22Rv1 (cell line): ENCODE results near the gene MSI2.

Experiments
- ZFX ChIP-seq: fragments of 450-650 bp; IDR thresholded peaks from 2 replicates; pipeline ENCODE4 v1.6.1; 2017; ENCODE audit warnings: antibody characterized with exemption, borderline replicate concordance
- TF ChIP-seq, protein P1 (sequence below): fragments of 450-650 bp; IDR thresholded peaks from 2 replicates; pipeline ENCODE4 v1.5.1; 2017; ENCODE audit warnings: mild to moderate bottlenecking

DNA sequence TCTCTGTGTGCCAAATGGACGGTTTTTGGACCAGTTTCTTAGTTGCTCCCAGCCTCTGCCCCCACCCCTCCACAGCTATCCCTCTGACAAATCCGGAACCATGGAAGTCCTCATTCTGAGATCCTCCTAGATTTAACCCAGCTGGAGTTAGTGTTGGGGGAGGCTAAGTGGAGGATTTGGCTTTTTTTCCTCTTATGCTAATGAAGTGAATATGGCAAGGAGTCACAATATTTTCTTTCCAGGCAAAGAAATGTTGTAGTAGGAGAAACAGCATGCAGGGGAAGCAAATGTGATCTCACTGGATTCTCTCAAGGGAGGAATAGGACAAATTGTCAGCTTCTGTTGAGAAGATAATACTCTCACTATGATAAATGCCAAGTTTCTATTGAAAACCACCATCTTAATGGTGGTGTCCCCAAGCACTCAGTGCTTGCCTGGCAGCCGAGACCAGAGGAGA, 159.5 kb downstream of the MSI2 start:
- TF ChIP-seq, protein P1, sequence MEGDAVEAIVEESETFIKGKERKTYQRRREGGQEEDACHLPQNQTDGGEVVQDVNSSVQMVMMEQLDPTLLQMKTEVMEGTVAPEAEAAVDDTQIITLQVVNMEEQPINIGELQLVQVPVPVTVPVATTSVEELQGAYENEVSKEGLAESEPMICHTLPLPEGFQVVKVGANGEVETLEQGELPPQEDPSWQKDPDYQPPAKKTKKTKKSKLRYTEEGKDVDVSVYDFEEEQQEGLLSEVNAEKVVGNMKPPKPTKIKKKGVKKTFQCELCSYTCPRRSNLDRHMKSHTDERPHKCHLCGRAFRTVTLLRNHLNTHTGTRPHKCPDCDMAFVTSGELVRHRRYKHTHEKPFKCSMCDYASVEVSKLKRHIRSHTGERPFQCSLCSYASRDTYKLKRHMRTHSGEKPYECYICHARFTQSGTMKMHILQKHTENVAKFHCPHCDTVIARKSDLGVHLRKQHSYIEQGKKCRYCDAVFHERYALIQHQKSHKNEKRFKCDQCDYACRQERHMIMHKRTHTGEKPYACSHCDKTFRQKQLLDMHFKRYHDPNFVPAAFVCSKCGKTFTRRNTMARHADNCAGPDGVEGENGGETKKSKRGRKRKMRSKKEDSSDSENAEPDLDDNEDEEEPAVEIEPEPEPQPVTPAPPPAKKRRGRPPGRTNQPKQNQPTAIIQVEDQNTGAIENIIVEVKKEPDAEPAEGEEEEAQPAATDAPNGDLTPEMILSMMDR: no peak
- no peak for TF ChIP-seq ZFX
